ENCODE data around the gene PLEKHB2.

DNA sequence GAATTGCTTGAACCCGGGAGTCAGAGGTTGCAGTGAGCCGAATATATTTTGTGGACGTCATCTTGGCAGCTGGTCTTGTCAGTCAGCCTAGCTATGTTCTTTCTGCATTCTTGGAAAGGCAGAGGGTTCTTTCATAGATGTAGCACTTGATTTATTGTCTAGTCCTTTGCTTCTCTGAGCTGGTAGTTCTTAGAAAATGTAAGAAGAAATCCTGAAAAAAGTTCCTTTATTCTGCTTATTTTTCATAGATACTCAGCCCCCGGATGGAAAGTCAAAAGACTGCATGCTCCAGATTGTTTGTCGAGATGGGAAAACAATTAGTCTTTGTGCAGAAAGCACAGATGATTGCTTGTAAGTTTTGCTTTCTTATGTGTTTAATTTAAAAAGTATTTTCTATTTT is 21.3 kb downstream of the PLEKHB2 start:
- no peak for TF ChIP-seq ZFP30 (CRISPR knock-in tag; IDR thresholded peaks at IDR 0.05)
- TF ChIP-seq, protein P1, sequence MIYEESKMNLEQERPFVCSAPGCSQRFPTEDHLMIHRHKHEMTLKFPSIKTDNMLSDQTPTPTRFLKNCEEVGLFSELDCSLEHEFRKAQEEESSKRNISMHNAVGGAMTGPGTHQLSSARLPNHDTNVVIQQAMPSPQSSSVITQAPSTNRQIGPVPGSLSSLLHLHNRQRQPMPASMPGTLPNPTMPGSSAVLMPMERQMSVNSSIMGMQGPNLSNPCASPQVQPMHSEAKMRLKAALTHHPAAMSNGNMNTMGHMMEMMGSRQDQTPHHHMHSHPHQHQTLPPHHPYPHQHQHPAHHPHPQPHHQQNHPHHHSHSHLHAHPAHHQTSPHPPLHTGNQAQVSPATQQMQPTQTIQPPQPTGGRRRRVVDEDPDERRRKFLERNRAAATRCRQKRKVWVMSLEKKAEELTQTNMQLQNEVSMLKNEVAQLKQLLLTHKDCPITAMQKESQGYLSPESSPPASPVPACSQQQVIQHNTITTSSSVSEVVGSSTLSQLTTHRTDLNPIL (CRISPR knock-in tag; IDR thresholded peaks at IDR 0.05; ENCODE audit: low read depth) = no peak
- TF ChIP-seq PPARA (CRISPR knock-in tag; IDR thresholded peaks at IDR 0.05; ENCODE audit: borderline replicate concordance) = no peak
- TF ChIP-seq, protein P2, sequence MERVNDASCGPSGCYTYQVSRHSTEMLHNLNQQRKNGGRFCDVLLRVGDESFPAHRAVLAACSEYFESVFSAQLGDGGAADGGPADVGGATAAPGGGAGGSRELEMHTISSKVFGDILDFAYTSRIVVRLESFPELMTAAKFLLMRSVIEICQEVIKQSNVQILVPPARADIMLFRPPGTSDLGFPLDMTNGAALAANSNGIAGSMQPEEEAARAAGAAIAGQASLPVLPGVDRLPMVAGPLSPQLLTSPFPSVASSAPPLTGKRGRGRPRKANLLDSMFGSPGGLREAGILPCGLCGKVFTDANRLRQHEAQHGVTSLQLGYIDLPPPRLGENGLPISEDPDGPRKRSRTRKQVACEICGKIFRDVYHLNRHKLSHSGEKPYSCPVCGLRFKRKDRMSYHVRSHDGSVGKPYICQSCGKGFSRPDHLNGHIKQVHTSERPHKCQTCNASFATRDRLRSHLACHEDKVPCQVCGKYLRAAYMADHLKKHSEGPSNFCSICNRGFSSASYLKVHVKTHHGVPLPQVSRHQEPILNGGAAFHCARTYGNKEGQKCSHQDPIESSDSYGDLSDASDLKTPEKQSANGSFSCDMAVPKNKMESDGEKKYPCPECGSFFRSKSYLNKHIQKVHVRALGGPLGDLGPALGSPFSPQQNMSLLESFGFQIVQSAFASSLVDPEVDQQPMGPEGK (CRISPR knock-in tag; IDR thresholded peaks at IDR 0.05; ENCODE audit: borderline replicate concordance) = no peak
- TF ChIP-seq ZFP3 (CRISPR knock-in tag; IDR thresholded peaks at IDR 0.05) = no peak
- TF ChIP-seq, protein P3, sequence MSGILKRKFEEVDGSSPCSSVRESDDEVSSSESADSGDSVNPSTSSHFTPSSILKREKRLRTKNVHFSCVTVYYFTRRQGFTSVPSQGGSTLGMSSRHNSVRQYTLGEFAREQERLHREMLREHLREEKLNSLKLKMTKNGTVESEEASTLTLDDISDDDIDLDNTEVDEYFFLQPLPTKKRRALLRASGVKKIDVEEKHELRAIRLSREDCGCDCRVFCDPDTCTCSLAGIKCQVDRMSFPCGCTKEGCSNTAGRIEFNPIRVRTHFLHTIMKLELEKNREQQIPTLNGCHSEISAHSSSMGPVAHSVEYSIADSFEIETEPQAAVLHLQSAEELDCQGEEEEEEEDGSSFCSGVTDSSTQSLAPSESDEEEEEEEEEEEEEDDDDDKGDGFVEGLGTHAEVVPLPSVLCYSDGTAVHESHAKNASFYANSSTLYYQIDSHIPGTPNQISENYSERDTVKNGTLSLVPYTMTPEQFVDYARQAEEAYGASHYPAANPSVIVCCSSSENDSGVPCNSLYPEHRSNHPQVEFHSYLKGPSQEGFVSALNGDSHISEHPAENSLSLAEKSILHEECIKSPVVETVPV (CRISPR knock-in tag; IDR thresholded peaks at IDR 0.05) = no peak
- TF ChIP-seq SNAI2 (CRISPR knock-in tag; IDR thresholded peaks at IDR 0.05) = no peak
- no peak for TF ChIP-seq TCF4 (CRISPR knock-in tag; IDR thresholded peaks at IDR 0.05; ENCODE audit: borderline replicate concordance)
- TF ChIP-seq, protein P4, sequence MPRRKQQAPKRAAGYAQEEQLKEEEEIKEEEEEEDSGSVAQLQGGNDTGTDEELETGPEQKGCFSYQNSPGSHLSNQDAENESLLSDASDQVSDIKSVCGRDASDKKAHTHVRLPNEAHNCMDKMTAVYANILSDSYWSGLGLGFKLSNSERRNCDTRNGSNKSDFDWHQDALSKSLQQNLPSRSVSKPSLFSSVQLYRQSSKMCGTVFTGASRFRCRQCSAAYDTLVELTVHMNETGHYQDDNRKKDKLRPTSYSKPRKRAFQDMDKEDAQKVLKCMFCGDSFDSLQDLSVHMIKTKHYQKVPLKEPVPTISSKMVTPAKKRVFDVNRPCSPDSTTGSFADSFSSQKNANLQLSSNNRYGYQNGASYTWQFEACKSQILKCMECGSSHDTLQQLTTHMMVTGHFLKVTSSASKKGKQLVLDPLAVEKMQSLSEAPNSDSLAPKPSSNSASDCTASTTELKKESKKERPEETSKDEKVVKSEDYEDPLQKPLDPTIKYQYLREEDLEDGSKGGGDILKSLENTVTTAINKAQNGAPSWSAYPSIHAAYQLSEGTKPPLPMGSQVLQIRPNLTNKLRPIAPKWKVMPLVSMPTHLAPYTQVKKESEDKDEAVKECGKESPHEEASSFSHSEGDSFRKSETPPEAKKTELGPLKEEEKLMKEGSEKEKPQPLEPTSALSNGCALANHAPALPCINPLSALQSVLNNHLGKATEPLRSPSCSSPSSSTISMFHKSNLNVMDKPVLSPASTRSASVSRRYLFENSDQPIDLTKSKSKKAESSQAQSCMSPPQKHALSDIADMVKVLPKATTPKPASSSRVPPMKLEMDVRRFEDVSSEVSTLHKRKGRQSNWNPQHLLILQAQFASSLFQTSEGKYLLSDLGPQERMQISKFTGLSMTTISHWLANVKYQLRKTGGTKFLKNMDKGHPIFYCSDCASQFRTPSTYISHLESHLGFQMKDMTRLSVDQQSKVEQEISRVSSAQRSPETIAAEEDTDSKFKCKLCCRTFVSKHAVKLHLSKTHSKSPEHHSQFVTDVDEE (CRISPR knock-in tag; IDR thresholded peaks at IDR 0.05) = no peak
- no peak for TF ChIP-seq BACH2 (CRISPR knock-in tag; IDR thresholded peaks at IDR 0.05; ENCODE audit: borderline replicate concordance)
- no peak for TF ChIP-seq ISL1 (CRISPR knock-in tag; IDR thresholded peaks at IDR 0.05)
- no peak for TF ChIP-seq GLIS3 (CRISPR knock-in tag; IDR thresholded peaks at IDR 0.05)

Data from SK-N-SH treated with all-trans-retinoic acid at 6 μM for 48 hours (cell line).